ENCODE measurements around the gene LSM2.

Gene LSM2

DNA sequence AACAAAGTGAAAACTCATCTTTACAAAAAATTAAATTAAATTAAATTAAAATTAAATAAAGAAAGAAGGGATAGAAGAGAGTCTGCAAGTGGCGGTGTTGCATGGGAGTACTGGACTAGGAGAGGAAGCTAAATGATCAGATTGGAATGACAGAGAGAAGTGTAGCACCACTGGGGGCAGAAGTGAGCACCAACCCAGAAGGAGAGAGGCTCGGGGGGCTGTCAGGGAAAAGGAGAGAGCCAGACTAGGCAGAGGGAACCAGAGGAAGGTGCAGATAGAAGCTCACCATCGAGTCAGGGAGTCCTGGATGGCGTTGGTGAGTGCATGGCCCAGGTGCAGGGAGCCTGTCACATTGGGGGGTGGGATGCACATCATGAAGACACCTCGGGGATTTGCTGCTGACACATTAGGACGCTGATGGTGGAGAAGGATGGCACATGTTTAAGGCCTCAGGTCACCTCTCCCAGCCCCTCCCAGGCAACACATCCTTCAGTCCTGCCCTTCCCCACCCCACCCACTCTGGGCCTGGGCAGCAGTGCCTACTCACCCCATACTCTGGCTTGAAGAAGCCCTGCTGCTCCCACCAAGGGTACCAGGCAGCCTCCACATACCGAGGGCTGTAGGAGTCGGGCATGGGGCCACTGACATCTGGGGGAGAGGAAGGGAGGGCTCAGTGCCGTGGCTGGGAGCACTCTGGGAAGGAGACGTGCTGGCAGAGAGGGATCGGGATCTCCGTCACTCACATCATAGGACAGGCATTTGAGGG, 15.3 kb downstream of the LSM2 start:
- no peak overlapping the region for H3K4me3 ChIP-seq (ENCODE audit: low read length)
- no peak for DNase-seq (ENCODE audit: low read depth)
- TF ChIP-seq, protein P1, sequence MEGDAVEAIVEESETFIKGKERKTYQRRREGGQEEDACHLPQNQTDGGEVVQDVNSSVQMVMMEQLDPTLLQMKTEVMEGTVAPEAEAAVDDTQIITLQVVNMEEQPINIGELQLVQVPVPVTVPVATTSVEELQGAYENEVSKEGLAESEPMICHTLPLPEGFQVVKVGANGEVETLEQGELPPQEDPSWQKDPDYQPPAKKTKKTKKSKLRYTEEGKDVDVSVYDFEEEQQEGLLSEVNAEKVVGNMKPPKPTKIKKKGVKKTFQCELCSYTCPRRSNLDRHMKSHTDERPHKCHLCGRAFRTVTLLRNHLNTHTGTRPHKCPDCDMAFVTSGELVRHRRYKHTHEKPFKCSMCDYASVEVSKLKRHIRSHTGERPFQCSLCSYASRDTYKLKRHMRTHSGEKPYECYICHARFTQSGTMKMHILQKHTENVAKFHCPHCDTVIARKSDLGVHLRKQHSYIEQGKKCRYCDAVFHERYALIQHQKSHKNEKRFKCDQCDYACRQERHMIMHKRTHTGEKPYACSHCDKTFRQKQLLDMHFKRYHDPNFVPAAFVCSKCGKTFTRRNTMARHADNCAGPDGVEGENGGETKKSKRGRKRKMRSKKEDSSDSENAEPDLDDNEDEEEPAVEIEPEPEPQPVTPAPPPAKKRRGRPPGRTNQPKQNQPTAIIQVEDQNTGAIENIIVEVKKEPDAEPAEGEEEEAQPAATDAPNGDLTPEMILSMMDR (conservative IDR thresholded peaks at IDR 0.05; ENCODE audit: low read depth, low read length): peak; percentile 72

DNA sequence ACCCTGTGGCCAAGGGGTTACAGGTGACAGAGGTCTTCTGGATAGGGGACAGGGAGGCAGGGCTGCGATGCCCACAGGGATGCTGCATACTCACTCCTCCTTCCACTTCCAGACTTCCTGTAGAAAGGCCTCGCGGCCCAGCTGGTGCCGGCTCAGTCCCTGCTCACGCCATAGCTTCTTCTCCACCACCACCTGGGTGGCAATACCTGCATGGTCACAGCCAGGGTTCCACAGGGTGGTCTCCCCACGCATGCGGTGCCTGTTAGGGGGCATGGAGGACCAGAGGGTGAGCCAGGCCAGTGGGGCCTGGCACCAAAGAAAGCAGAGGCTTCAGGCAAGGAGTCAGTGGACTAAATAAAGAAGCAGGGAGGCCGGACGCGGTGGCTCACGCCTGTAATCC, 21.3 kb downstream of the LSM2 start:
- no peak for DNase-seq (ENCODE audit: low read depth)
- TF ChIP-seq, protein P1 (conservative IDR thresholded peaks at IDR 0.05; ENCODE audit: low read depth, low read length): no peak
- H3K4me3 ChIP-seq (ENCODE audit: low read length): no peak overlapping the region

DNA sequence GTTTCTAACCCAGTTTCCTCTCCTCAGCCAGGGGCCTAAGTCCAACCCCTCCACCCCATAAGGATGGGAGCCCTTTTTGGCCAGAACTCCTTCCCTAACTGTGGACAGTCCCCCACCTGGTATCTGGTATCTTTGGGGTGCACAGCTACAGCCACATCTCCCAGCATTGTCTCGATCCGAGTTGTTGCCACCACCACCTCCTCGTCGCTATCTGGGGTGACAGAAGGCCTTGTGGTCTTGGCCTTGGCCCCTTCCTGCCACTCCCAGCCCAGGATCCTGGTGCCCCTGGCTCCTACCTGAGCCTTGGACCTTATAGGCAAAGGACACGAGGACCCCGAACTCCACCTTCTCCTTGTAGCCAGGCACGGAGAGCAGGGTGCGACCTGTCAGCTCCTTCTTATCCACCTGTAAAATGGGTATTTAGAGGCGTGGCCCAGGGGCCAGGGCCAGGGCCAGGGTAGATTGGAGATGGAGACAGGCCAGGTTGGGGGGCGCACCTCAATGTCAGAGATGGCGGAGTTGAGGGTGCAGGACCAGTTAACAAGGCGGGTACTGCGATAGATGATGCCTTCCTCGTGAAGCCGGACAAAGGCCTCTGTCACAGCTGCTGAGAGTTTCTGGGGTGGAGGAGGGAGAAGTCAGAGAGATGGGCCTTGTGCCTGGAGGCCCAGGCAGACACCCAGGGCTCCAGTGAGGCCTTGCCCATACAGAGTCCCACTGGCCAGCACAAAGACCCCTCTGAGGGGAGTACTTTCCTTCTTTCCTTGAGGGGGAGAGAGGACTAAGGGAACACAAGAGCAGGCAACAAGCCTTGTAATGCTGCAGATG, 22.5 kb downstream of the LSM2 start:
- TF ChIP-seq, protein P1 (conservative IDR thresholded peaks at IDR 0.05; ENCODE audit: low read depth, low read length): no peak
- no peak overlapping the region for H3K4me3 ChIP-seq (ENCODE audit: low read length)

DNA sequence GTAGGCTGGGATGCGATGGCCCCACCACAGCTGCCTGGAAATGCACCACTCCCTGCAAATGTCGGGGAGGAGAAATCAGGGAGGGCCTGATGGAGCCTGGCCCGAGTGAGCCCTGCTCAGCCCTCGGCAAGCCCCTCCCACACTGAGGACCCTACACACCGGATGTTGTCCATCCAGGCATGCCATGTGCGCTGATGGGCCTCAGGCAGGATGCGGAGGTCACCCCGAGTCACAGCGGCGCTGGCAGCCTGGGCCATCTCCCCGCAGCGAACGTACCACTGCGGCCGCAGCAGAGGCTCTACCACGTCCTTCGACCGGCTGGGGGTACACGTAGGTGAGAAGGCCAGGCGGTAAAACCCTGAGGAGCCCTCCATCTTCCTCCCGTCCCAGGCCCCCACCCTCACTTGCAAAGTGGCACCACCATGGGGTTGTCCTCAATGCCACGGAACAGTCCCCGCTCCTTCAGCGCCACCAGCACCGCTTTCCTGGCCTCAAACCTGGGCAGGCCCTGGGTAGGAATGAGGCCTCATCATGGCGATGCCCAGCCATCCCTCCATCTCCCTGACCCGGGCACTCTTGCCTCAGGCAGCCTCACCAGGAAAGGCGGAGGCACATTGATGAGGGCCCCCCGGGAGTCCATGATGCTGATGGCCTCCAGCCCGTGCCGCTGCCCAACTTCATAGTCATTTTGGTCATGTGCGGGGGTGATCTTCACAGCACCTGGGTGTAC, 24.5 kb downstream of the LSM2 start:
- H3K4me3 ChIP-seq (ENCODE audit: low read length): no peak overlapping the region
- TF ChIP-seq, protein P1 (conservative IDR thresholded peaks at IDR 0.05; ENCODE audit: low read depth, low read length): no peak
- DNase-seq (ENCODE audit: low read depth): no peak

More for the DNA sequence above, 22.5 kb downstream of the LSM2 start:
- DNase-seq (ENCODE audit: low read depth): no peak

DNA sequence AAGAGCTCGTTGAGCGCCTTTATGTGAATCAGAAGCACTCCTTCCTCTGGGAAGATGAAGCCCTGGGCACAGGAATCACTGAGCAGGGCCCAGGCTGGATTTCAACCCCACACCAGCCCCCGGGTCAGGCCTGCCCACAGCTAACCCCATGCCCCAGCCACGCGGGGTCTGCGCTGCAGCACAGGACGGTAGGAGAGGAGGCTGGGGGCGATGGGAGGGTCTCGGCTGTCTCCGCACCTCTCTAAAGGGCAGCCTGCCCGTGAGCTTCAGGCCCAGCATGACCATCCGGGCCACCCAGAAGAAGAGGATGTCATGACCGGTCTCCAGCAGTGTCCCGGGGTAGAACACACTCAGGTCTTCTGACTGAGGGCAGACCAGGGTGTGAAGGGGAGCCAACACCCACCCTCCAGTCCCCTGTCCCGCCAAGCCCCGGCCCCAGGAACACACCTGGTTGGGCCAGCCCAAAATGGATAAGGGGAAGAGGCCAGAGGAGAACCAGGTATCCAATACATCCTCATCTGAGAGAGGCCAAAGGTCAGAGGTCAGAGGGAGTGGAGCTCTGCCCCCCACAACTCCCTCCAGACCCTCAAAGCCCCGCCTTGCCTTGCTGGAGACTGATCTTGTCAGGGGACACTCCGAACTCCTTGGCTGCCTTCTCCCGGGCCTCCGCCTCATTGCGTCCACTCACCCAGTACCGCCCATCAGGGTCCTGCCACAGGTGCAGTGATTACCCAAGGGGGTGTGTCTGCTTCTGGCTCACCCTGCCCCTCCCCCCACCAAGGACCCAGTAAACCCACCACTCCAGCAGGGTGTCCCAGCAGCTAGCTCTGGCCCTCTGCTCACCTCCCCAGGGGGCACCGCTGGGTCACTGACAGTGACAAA, 25.3 kb downstream of the LSM2 start:
- TF ChIP-seq, protein P1 (conservative IDR thresholded peaks at IDR 0.05; ENCODE audit: low read depth, low read length): no peak
- DNase-seq (ENCODE audit: low read depth): no peak
- no peak overlapping the region for H3K4me3 ChIP-seq (ENCODE audit: low read length)

DNA sequence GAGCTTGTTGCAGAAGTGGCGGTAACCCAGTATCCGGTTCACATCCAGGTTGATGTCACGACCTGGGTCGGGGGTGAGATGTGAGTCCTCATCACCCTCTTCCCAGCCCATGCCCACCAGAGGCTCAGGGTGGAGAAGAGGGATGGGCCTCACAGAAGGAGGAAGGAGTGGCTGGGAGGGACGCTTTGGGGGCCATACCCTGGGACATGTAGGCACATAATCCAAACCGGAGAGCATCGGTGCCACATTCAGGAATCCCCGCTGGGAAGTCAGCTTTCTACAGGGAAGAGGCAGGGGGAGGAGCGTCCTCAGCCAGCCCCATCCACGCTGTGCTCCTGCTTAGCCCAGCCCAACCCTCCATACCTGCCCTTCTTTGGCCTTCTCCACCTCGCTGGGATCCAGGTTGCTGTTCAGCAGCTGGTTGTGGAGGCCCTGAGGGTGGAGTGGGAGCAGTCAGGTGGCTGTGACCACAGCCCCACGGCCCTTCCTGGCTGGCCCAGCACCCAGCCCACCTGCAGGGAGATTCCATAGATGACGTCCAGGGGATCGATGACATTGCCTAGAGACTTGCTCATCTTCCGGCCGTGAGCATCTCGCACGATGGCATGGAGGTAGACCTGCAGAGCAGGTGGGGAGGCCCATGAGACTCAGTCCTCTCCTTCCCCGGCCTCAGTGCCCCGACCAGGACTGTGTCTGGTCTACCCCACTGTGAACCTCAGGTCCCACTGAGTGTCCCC, 26.1 kb downstream of the LSM2 start:
- TF ChIP-seq, protein P1 (conservative IDR thresholded peaks at IDR 0.05; ENCODE audit: low read depth, low read length): no peak

More for the DNA sequence above, 26.1 kb downstream of the LSM2 start:
- H3K4me3 ChIP-seq (ENCODE audit: low read length): no peak overlapping the region
- no peak for DNase-seq (ENCODE audit: low read depth)

Measured in retinal pigment epithelial cell (primary cell).